KMS-11 (cell line): ENCODE measurements around the gene SSBP3.

Source experiments
- H2AFZ ChIP-seq: fragments of 200-600 bp; sonication (generic); 2 replicates; pipeline ENCODE4 v1.6.1; 2016; ENCODE audit warnings: antibody characterized with exemption, mixed run types, low read depth
- H3K27ac ChIP-seq: fragments of 200-600 bp; sonication (generic); 2 replicates; pipeline ENCODE4 v1.6.1; 2016; ENCODE audit warnings: mild to moderate bottlenecking, mixed run types
- H3K27me3 ChIP-seq: fragments of 200-600 bp; sonication (generic); 2 replicates; pipeline ENCODE4 v1.6.1; 2017; ENCODE audit warnings: mild to moderate bottlenecking, low read depth, mixed run types, moderate library complexity; ENCODE audit not compliant: insufficient read depth
- H3K36me3 ChIP-seq: fragments of 200-600 bp; sonication (generic); 2 replicates; pipeline ENCODE4 v1.6.1; 2017; ENCODE audit warnings: mild to moderate bottlenecking, mixed run types; ENCODE audit not compliant: insufficient read depth
- H3K4me1 ChIP-seq: fragments of 200-600 bp; sonication (generic); 2 replicates; pipeline ENCODE4 v1.6.1; 2016; ENCODE audit warnings: mild to moderate bottlenecking, low read depth, mixed run types; ENCODE audit not compliant: poor library complexity, severe bottlenecking
- H3K4me2 ChIP-seq: fragments of 200-600 bp; sonication (generic); 2 replicates; pipeline ENCODE4 v1.7.0; 2016; ENCODE audit warnings: mild to moderate bottlenecking, mixed run types
- H3K4me3 ChIP-seq: fragments of 200-600 bp; sonication (generic); IDR thresholded peaks from 2 replicates; pipeline ENCODE4 v1.6.1; 2017; ENCODE audit warnings: low read depth, low read length, mixed read lengths; ENCODE audit not compliant: insufficient read depth
- H3K79me2 ChIP-seq: fragments of 200-600 bp; sonication (generic); 2 replicates; pipeline ENCODE4 v1.6.1; 2016; ENCODE audit warnings: low read depth, mixed run types; ENCODE audit not compliant: insufficient read depth
- H3K9ac ChIP-seq: fragments of 200-600 bp; sonication (generic); 2 replicates; pipeline ENCODE4 v1.6.1; 2016; ENCODE audit warnings: mild to moderate bottlenecking, mixed run types
- H4K20me1 ChIP-seq: fragments of 200-600 bp; sonication (generic); 2 replicates; pipeline ENCODE4 v1.6.1; 2016; ENCODE audit warnings: mild to moderate bottlenecking, mixed run types; ENCODE audit not compliant: insufficient read depth
- CTCF ChIP-seq: fragments of 200-600 bp; sonication (generic); conservative IDR thresholded peaks from 2 replicates; pipeline ENCODE4 v1.6.1; 2017; ENCODE audit warnings: low read depth, mild to moderate bottlenecking, antibody characterized with exemption, low read length, moderate library complexity, mixed read lengths

SSBP3 gene

GRCh38 chr1:54399765-54400164, 6.4 kb downstream of the SSBP3 start:
- H3K27ac ChIP-seq = no peak overlapping the region
- no peak overlapping the region for H3K4me3 ChIP-seq
- no peak overlapping the region for H3K4me2 ChIP-seq
- H3K36me3 ChIP-seq = peaks cover 8% of the 10 kb centered on the region; the same call in 1 of the 2 replicates
- no peak for TF ChIP-seq CTCF
- no peaks in the 10 kb centered on the region; the same call in 1 of the 2 replicates for H4K20me1 ChIP-seq
- peaks cover 24% of the 10 kb centered on the region for H3K4me1 ChIP-seq
- no peaks in the 10 kb centered on the region for H3K27me3 ChIP-seq
- peaks cover 30% of the 10 kb centered on the region; the same call in 1 of the 2 replicates for H3K79me2 ChIP-seq
- H3K9ac ChIP-seq = no peak overlapping the region
- no peak overlapping the region for H2AFZ ChIP-seq

GRCh38 chr1:54398963-54399528, 7.1 kb downstream of the SSBP3 start:
- Histone ChIP-seq H3K27ac (no peak overlapping the region), H3K4me2 (no peak overlapping the region), H3K9ac (no peak overlapping the region), H2AFZ (no peak overlapping the region), H3K4me3 (no peak overlapping the region), H4K20me1 (no peaks in the 10 kb centered on the region), H3K4me1 (peaks cover 17% of the 10 kb centered on the region), H3K27me3 (no peaks in the 10 kb centered on the region), H3K36me3 (peaks cover 8% of the 10 kb centered on the region; the same call in 1 of the 2 replicates), H3K79me2 (peaks cover 30% of the 10 kb centered on the region; the same call in 1 of the 2 replicates)
- no peak for TF ChIP-seq CTCF

- Histone ChIP-seq H3K27ac (no peak overlapping the region), H3K79me2 (peaks cover 21% of the 10 kb centered on the region; the same call in 1 of the 2 replicates), H3K9ac (no peak overlapping the region), H3K4me1 (peaks cover 16% of the 10 kb centered on the region), H3K4me3 (no peak overlapping the region), H4K20me1 (no peaks in the 10 kb centered on the region), H2AFZ (no peak overlapping the region), H3K4me2 (no peak overlapping the region), H3K27me3 (no peaks in the 10 kb centered on the region), H3K36me3 (peaks cover 8% of the 10 kb centered on the region; the same call in 1 of the 2 replicates)
- TF ChIP-seq CTCF = no peak
These were observed 8.2 kb downstream of the SSBP3 start for GRCh38 chr1:54397980-54398379.

GRCh38 chr1:54397090-54397591, 9.1 kb downstream of the SSBP3 start:
- TF ChIP-seq CTCF = no peak
- H3K4me1 ChIP-seq = peaks cover 16% of the 10 kb centered on the region
- no peak overlapping the region for H3K27ac ChIP-seq
- no peak overlapping the region for H3K9ac ChIP-seq
- no peak overlapping the region for H2AFZ ChIP-seq
- H3K27me3 ChIP-seq = no peaks in the 10 kb centered on the region
- peaks cover 21% of the 10 kb centered on the region; the same call in 1 of the 2 replicates for H3K79me2 ChIP-seq
- no peaks in the 10 kb centered on the region for H4K20me1 ChIP-seq
- no peak overlapping the region for H3K4me2 ChIP-seq
- peaks cover 8% of the 10 kb centered on the region; the same call in 1 of the 2 replicates for H3K36me3 ChIP-seq
- H3K4me3 ChIP-seq = no peak overlapping the region
